SK-N-SH (cell line): ENCODE results near the gene ANKMY1.

Experiments
- CTCF ChIP-seq: fragments of 200-600 bp; sonication (generic); IDR thresholded peaks from 2 replicates; pipeline ENCODE4 v1.6.1; 2017; ENCODE audit warnings: antibody characterized with exemption, mild to moderate bottlenecking, moderate library complexity
- ELF1 ChIP-seq: IDR thresholded peaks from 2 replicates; pipeline ENCODE4 v1.4.0; 2012
- FOXJ3 ChIP-seq: sonication (generic); formaldehyde crosslinking; IDR thresholded peaks from 2 replicates; pipeline ENCODE4 v1.5.1; 2020; ENCODE audit warnings: mild to moderate bottlenecking, missing genetic modification reagents
- FOXM1 ChIP-seq: IDR thresholded peaks from 2 replicates; pipeline ENCODE4 v1.4.0; 2012; ENCODE audit warnings: low read depth, mild to moderate bottlenecking
- MXI1 ChIP-seq: IDR thresholded peaks from 2 replicates; pipeline ENCODE4 v1.6.1; 2012; ENCODE audit warnings: mild to moderate bottlenecking, low read depth, low read length, improper control_type of control experiment
- POLR2AphosphoS5 ChIP-seq: IDR thresholded peaks from 2 replicates; pipeline ENCODE4 v1.6.1; 2012; ENCODE audit warnings: low read depth, low read length
- TEAD4 ChIP-seq: IDR thresholded peaks from 2 replicates; pipeline ENCODE4 v1.4.0; 2012; ENCODE audit warnings: mild to moderate bottlenecking, borderline replicate concordance; ENCODE audit not compliant: insufficient read depth
- YY1 ChIP-seq: IDR thresholded peaks from 2 replicates; pipeline ENCODE4 v1.4.0; 2012; ENCODE audit warnings: low read depth, mild to moderate bottlenecking
- TF ChIP-seq, protein P1 (sequence below): IDR thresholded peaks from 2 replicates; pipeline ENCODE4 v1.4.0; 2012; ENCODE audit warnings: low read depth, borderline replicate concordance

GRCh38 chr2:240511351-240512108 is 46.3 kb downstream of the ANKMY1 start:
- TF ChIP-seq MXI1 (no peak), CTCF (no peak), POLR2AphosphoS5 (no peak), YY1 (no peak), FOXJ3 (no peak), ELF1 (no peak), TEAD4 (no peak), FOXM1 (no peak)
- TF ChIP-seq, protein P1, sequence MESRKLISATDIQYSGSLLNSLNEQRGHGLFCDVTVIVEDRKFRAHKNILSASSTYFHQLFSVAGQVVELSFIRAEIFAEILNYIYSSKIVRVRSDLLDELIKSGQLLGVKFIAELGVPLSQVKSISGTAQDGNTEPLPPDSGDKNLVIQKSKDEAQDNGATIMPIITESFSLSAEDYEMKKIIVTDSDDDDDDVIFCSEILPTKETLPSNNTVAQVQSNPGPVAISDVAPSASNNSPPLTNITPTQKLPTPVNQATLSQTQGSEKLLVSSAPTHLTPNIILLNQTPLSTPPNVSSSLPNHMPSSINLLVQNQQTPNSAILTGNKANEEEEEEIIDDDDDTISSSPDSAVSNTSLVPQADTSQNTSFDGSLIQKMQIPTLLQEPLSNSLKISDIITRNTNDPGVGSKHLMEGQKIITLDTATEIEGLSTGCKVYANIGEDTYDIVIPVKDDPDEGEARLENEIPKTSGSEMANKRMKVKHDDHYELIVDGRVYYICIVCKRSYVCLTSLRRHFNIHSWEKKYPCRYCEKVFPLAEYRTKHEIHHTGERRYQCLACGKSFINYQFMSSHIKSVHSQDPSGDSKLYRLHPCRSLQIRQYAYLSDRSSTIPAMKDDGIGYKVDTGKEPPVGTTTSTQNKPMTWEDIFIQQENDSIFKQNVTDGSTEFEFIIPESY = no peak
